GM21447 (cell line): ENCODE data around the gene UGT1A10.

Experiments used
- ATAC-seq: cut with Tn5 transposase; IDR thresholded peaks from one replicate; pipeline ENCODE4 v1.9.1; 2021; ENCODE audit not compliant: unreplicated experiment

The UGT1A10 gene

DNA sequence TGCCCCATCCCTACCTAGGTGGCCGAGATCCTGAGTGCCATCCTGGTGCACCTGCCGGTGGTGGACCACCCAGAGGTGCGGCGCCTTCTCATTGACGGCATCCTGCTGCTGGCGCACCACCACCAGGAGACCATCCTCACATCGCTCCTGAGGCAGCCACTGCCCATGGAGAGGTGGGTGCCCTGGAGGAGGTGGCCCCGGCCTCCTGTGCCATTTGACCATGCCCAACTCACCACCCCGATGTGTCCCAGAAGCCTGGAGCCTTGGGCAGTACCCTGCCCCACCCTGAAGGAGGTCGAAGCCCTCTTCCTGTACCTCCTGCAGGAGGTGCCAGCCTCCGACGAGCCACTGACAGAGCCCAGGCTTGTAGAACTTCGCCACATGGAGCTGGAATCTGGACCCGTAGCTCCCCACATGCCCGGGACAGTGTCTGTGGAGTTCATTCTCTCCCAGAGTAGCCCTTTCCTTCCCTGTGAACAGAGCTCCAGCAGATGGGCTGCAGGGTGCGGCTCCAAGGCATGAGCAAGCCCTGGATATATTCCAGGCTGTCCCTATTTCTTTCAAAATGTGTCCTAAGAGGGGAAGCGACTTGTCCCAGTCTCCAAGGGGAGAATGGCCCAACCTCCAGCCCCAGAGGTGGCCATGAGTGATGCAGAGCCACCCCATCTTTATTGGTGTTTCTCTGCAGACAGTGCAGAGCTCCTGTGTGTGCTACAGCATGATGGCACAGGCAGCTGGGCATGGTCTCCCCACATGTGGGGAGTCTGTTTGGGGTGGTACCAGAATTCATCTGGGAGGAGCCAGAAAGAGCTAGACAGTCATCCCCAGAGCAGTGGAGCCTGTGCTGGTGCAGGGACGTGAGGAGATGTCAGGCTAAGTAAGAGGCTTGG, 183.9 kb downstream of the UGT1A10 start:
- ATAC-seq, result no peak

DNA sequence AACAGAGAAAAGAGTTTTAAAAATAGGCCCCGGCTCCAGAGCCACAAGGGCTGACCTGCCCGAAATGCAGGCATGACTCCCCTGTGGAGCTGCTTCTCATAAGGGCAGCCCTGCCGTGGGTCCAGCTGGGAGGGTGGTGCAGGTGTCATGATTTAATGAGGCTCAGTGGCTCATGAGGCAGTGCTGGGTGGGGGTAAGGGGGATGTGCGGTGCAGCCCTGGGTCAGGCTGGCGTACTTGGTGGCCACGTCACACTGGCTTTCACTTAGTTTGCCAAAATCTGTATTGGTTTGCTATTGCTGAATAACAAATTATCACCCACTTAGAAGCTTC, 184.5 kb downstream of the UGT1A10 start:
- ATAC-seq, result no peak

DNA sequence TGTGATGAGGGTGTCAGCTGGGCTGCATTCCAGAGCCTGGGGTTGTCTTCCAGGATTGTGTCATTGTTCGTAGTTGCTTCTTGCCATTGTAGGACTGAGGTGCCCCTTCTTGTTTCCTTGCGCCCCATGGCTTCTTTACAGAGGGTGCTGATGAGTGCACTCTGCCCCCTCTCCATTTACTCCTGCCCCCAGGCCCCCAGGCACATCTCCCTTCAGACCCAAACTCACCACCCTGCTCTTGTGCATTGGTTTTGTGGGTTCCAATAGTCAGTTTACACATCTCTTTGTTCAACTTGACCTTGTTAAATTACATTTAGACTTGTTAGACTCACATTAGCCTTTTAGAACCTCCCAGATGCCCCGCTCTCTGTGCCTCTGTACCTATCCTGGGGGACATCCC, 184.9 kb downstream of the UGT1A10 start:
- ATAC-seq, result no peak

DNA sequence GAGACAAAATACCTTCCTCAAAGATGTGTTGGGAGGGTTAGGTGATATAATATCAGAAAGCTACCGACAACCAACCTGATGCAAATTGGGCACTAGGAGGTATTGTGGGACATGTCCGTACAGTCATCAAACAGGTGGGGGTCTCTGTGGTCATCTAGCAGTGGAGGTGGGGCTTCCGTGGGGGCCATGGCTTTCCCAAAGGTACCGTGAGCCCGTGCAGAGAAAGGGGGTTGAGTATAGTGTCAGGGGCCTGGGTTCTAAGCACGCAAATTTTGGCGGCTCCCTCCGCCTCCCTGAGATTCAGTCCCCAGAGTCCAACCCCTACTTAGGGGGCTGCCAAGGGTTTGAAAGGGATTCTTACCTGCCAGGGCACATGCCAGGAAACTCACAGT, 185.5 kb downstream of the UGT1A10 start:
- ATAC-seq, result no peak

DNA sequence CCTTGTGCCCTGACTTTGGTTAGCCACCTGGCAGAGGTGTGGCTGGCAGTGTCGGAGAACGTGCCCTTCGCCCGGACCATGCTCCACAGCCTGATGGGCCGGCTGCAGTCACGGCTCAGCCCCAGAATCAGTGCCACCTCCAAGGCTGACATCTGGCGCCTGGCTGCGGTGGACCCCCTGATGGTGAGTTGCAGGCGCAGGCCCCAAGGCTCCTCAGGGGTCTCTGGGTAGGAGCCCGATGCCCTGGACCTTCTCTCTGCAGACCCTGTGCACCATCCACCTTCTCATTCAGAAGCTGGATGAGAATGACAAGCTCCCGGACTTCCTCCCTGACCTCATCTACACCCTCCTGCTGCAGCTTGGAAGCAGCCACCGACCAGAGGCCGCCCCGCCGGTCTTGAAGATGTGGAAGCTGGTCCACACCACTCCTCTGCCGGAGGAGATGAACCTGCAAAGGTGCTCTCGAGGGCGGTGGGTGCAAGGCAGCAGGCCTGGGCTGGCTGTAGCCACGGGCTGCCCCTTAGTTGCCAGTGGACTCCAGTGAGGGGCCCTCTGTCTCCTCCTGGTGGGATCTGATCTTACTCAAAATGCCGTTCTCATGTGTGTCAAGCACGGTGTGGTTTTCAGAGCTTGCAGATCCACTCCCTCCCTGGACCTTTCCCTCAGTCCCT, 186.0 kb downstream of the UGT1A10 start:
- ATAC-seq, result no peak
